MV-4-11 (cell line): ENCODE measurements around the gene MRI1.

Source experiments
- DNase-seq: peaks from one replicate; lab custom pipeline; 2025; lab: John Stamatoyannopoulos, UW

The MRI1 gene

GRCh38 chr19:13794757-13795589 is 30.7 kb downstream of the MRI1 start, which contains the start of gene ZSWIM4:
ZSWIM4 (plus strand) TSS chr19:13795443; CDS start chr19:13795649, 206 bp downstream.
- peak; percentile 100 for DNase-seq

DNA sequence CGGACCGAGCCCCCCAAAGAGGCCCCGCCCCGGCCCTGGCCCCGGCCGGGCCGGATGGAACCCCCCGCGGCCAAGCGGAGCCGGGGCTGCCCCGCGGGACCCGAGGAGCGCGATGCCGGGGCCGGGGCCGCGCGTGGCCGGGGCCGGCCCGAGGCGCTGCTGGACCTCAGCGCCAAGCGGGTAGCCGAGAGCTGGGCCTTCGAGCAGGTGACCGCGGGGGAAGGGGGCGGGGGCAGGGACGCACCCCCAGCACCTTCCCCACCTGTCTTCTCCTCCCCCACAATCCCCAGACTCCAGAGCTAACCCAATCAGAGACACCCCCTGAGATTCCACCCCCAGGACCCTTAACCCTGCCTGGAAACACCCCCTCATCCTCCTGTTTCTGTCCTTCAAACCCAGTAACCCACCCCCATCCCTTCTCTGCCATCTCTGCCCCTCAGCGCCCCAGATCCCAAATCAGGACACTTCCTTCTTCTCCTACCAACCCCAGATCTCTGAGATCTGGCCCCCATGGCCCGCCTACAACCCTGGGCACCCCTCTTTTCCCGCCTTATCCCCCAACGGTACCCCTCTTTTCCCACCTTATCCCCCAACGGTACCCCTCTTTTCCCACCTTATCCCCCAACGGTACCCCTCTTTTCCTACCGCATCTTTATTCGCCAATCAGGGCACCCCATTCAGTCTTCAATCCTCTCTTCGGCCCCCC is 31.4 kb downstream of the MRI1 start:
- DNase-seq: no peak

DNA sequence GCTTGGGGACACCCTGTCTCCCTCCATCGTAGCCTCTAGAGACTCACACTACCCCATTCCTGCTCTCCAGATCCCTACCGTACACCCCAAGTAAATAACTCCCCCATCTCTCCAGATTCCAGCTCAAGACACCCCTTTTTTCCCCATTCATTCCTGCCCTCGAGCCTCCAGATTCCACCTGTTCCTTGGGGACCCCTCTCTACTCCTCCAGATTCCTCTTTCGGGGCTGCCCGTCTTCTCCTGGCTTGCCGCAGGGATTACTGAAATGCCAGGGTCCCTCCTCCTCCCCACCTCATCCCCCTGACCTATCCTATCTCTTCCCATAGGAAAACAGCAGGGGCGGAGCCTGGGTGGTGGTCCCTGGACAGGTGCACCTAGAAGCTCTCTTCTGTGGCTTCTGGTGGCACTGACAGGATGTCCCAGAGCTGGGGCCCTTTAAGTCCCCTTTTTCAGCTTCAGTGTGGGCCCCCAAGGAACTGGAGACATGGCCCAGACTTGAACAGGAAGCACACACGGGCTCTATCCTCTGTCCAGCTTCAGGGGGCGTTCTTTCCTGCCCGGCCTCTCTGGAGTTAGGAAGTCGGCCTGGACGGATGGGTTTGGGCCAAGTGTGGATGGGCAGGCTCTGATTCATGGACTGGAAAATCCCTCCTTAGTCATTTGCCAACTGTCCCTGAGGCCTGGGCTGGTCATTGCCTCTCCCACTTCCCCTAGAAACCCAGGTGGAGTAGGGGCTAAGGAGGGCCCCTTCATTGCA is 32.2 kb downstream of the MRI1 start:
- peak; percentile 26 for DNase-seq

- DNase-seq: no peak
Observed at GRCh38 chr19:13797058-13797440, 32.7 kb downstream of the MRI1 start.

DNA sequence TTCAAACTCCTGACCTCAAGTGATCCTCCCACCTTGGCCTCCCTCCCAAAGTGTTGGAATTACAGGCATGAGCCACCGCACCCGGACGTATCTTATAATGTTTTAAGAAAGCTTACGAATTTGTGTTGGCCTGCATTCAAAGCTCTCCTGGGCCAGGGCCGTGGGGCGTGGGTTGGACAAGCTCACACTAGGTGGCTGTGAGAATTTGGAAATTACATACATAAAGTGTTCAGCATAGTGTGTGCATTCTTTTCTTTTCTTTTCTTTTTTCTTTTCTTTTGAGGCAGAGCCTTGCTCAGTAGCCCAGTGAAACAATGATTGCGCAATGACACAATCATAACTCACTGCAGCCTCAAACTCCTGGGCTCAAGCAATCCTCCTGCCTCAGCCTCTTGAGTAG is 33.5 kb downstream of the MRI1 start:
- DNase-seq: peak; percentile 61

- DNase-seq: no peak
Observed at GRCh38 chr19:13799669-13800068, 35.3 kb downstream of the MRI1 start.

- DNase-seq: no peak
Observed at GRCh38 chr19:13803038-13803437, 38.7 kb downstream of the MRI1 start.

DNA sequence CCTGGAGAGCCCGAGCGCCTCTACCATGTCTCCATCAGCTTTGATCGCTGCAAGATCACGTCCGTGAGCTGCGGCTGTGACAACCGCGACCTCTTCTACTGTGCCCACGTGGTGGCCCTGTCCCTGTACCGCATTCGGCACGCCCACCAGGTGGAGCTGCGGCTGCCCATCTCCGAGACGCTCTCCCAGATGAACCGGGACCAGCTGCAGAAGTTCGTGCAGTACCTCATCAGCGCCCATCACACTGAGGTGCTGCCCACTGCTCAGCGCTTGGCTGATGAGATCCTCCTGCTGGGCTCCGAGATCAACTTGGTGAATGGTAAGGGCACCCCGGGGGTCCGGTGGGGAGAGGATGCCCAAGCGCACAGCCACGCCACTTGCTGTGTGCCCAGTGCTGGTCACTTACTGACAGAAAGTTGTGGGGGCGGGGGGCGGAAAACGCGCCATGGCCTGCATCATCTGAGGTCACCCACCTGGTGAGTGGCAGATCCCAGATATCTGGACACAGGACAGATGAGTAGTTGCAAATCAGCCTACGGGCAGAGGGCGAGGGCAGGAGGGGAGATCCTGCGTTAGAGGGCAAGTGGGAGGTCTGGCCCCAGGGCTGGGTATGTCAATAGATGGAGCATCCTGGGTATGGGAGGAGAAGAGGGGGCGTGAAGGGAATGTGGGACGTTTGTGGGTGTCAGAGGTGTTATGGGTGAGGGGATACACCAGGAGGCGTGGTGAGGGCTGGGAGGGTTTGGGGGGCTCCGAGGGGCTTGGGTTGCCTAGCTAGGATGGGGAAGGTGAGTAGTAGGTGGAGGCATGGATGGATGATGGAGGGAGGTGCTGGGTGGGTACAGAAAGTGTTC is 40.7 kb downstream of the MRI1 start:
- no peak for DNase-seq

- DNase-seq: no peak
Observed at GRCh38 chr19:13806728-13807127, 42.4 kb downstream of the MRI1 start.

DNA sequence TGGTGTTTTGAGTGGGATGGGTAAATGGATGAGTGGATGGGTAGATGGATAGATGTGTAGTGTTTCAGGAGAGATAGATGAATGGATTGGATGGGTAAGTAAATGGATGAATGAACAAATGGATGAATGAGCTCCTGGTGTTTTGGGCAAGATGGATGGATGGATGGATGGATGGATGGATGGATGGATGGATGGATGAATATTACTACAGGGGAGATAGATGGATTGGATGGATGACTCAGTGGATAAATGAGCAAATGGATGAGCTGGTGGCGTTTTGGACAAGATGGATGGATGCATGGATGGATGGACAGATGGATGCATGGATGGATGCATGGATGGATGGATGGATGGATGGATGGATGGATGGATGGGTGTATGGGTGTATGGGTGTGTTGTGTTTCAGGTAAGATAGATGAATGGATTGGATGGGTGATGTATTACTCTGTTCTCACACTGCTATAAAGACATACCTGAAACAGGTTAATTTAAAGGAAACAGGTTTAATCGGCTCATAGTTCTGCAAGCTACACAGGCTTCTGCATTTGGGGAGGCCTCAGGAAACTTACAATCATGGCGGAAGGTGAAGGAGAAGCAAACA is 43.2 kb downstream of the MRI1 start:
- DNase-seq: no peak

DNA sequence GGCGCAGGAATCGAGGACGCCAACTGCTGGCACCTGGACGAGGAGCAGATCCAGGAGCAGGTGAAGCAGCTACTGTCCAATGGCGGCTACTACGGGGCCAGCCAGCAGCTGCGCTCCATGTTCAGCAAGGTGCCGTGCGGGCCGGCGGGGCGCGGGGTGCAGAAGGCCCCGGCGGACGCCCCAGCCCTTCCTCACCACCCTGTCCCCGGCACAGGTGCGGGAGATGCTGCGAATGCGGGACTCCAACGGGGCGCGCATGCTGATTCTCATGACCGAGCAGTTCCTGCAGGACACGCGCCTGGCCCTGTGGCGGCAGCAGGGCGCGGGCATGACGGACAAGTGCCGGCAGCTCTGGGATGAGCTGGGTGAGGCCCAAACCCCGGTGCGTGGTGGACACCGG is 44.5 kb downstream of the MRI1 start:
- no peak for DNase-seq

- DNase-seq: no peak
Observed at GRCh38 chr19:13812544-13812943, 48.2 kb downstream of the MRI1 start.

DNA sequence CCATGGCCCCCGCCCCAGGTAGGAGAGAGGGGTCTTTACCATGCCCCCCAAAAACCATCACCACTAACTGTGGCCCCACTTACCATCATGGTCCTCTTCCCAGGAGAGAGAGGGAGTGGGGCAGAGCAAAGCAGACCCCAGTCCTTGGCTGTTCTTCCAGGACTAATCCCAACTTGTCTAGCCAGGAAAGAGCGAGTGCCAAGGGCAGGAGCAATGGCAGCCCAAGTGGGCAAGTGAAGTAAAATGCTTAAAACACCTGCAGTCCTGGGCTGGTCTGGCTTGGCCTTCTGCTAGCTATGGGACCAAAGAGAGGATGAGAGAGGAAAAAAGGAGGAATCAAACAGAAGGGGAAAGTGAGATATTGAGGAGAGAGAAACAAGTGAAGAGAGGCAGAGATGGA is 48.8 kb downstream of the MRI1 start:
- DNase-seq: no peak

GRCh38 chr19:13814550-13814949 is 50.2 kb downstream of the MRI1 start:
- DNase-seq: no peak

- no peak for DNase-seq
Observed at GRCh38 chr19:13817018-13817614, 52.8 kb downstream of the MRI1 start.

DNA sequence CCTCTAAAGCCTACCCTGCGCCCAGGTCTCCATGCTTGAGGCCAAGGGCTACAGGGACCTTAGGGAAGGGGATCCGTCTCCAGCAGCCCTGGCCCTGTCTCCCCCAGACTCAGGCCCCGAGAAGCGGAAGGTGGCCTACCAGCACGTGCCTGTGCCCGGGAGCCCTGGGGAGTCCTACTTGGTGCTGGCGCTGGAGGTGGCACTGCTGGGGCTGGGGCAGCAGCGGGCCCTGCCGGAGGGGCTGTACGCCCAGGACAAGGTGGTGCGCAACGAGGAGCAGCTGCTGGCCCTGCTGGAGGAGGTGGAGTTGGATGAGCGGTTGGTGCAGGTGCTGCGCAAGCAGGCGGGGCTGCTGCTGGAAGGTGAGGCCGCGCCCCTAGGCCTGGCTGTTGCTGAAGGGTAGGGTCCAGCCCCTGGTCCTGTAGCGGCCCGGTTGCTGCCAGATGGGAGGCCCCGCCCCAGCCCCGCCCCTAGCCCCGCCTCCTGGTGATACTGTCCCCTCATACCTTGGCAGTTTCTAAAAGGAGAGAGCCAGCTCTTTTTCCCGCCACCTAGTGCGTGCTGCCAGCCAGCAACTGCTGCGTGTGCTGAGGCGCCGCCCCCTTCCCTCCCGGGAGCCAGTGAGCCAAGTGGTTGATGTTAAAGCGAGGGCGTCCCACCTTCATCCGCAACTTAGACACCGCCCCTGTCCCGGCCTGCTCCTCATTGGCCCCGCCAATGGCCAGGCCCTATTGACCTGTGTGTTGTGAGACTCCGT is 53.5 kb downstream of the MRI1 start:
- no peak for DNase-seq

GRCh38 chr19:13819238-13819637 is 54.9 kb downstream of the MRI1 start:
- DNase-seq: no peak

- no peak for DNase-seq
Observed at GRCh38 chr19:13821292-13821691, 57.0 kb downstream of the MRI1 start.

- no peak for DNase-seq
Observed at GRCh38 chr19:13823256-13823655, 58.9 kb downstream of the MRI1 start.
